ENCODE data around the gene MTCL1.

DNA sequence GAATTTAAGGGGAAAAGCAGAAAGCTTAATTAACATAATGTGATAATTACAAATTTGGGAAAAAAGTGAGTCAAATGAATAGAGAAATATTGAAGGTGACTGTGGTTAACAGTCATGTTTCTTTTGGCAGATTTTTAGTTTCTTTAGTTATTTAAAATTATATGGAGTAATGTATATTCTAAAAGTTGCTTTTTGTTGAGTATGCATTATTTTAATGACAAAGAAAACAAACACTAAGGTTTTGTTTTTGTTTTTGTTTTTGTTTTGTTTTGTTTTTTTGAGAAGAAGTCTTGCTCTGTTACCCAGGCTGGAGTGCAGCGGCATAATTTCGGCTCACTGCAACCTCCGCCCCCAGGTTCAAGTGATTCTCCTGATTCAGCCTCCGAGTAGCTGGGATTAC, 30.3 kb upstream of the MTCL1 start:
- no peak for TF ChIP-seq CTCF (IDR thresholded peaks at IDR 0.05)
- TF ChIP-seq POLR2A (IDR thresholded peaks at IDR 0.05), result no peak
